Measurements from ENCODE around the gene MICALL1.

MICALL1 gene

DNA sequence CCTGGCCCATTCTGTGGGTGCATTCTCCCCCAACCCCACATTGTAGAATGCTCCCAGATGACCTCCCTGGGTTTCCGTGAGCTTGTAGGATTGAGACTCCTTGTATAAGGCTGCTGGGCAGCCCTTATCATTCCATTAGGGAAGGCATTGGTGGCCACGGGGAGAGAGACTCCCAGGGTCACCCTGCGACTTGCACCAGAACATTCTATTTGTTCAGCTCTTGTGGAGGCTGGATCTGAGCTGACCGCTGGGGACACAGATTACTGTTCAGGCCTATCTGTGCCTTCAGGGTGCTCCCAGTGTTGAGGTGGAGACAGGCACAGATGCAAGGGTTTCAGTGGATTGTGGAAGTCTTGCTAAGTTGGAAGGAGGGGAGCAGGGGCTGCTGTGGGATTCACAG is 17.8 kb downstream of the MICALL1 start:
- Histone ChIP-seq H4K8ac (ENCODE audit: low read depth, low read length) (no peak overlapping the region), H2BK15ac (replicated peaks; ENCODE audit: low read depth) (no peak overlapping the region), H3K4me1 (ENCODE audit: control insufficient read depth, low read depth, low read length) (no peaks in the 10 kb centered on the region), H3K23ac (ENCODE audit: low read length) (no peak overlapping the region), H3K79me2 (ENCODE audit: control insufficient read depth, insufficient read depth, low read length) (no peaks in the 10 kb centered on the region), H3K9ac (ENCODE audit: low read length) (no peak overlapping the region), H2AK5ac (ENCODE audit: low read length) (no peak overlapping the region), H3K18ac (ENCODE audit: low read length) (no peak overlapping the region), H3K27ac (ENCODE audit: low read depth, low read length) (no peak overlapping the region), H3K27me3 (ENCODE audit: insufficient read depth, low read length, poor library complexity) (no peaks in the 10 kb centered on the region), H3K4me3 (ENCODE audit: low read length) (no peak overlapping the region), H2BK5ac (ENCODE audit: low read length) (no peak overlapping the region), H4K5ac (ENCODE audit: low read length) (no peak overlapping the region), H3K4ac (ENCODE audit: low read depth, low read length) (no peak overlapping the region), H3K4me2 (ENCODE audit: low read length) (no peak overlapping the region), H2BK120ac (ENCODE audit: low read depth, low read length) (no peak overlapping the region), H3K36me3 (ENCODE audit: control insufficient read depth, insufficient read depth, low read length) (peaks cover 7% of the 10 kb centered on the region), H3K56ac (ENCODE audit: low read length) (no peak overlapping the region), H3K79me1 (ENCODE audit: low read length) (no peaks in the 10 kb centered on the region)
- no CpG with 5 or more reads among the region's 4 CpGs for WGBS (ENCODE audit: extremely low coverage, insufficient coverage, low lambda C conversion rate)
- DNase-seq = no peak

DNA sequence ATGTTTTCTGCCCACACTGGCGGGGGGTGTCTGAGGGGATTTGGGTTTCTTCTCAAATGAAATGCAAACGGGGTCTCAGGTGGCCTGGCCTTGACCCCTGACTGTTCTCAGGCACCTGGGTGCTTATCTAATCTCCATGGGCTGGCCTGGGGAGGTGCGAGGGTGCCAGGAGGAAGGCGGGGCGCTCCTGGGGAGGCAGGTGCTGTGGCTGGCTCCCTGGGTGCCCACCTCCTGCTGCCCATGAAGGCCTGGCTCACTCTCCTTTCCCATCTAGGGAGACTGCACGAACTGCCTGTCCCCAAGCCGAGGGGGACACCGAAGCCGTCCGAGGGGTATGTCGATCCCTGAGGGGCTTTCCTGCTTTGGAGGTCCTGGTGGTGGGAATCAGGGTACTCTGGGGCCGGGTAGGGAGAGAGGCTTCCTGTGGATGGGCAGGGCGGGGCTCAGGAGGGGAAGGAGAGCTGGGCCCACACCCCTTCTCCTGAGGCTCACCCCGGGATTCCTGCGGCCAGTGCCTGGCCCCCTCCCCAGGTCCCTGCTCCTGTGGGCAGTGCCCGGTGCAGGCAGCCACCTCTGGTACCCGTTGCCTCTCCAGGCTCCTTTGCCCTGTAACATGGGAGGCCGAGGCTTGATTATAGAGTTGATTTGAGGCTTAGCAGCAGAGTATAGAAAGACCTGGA is 18.4 kb downstream of the MICALL1 start:
- H4K8ac ChIP-seq (ENCODE audit: low read depth, low read length) = no peak overlapping the region
- H2BK5ac ChIP-seq (ENCODE audit: low read length) = no peak overlapping the region
- H3K4me3 ChIP-seq (ENCODE audit: low read length) = no peak overlapping the region
- DNase-seq = no peak
- no peak overlapping the region for H3K4ac ChIP-seq (ENCODE audit: low read depth, low read length)
- no peak overlapping the region for H2AK5ac ChIP-seq (ENCODE audit: low read length)
- no peak overlapping the region for H4K5ac ChIP-seq (ENCODE audit: low read length)
- H3K79me1 ChIP-seq (ENCODE audit: low read length) = no peaks in the 10 kb centered on the region
- H3K9ac ChIP-seq (ENCODE audit: low read length) = no peak overlapping the region
- H3K79me2 ChIP-seq (ENCODE audit: control insufficient read depth, insufficient read depth, low read length) = no peaks in the 10 kb centered on the region
- H3K4me2 ChIP-seq (ENCODE audit: low read length) = no peak overlapping the region
- H3K4me1 ChIP-seq (ENCODE audit: control insufficient read depth, low read depth, low read length) = no peaks in the 10 kb centered on the region
- no peak overlapping the region for H3K56ac ChIP-seq (ENCODE audit: low read length)
- no peak overlapping the region for H2BK120ac ChIP-seq (ENCODE audit: low read depth, low read length)
- peaks cover 7% of the 10 kb centered on the region for H3K36me3 ChIP-seq (ENCODE audit: control insufficient read depth, insufficient read depth, low read length)
- no peak overlapping the region for H3K18ac ChIP-seq (ENCODE audit: low read length)
- H3K27ac ChIP-seq (ENCODE audit: low read depth, low read length) = no peak overlapping the region
- H3K27me3 ChIP-seq (ENCODE audit: insufficient read depth, low read length, poor library complexity) = no peaks in the 10 kb centered on the region
- H3K23ac ChIP-seq (ENCODE audit: low read length) = no peak overlapping the region
- no peak overlapping the region for H2BK15ac ChIP-seq (replicated peaks; ENCODE audit: low read depth)
- no CpG with 5 or more reads among the region's 18 CpGs for WGBS (ENCODE audit: extremely low coverage, insufficient coverage, low lambda C conversion rate)

DNA sequence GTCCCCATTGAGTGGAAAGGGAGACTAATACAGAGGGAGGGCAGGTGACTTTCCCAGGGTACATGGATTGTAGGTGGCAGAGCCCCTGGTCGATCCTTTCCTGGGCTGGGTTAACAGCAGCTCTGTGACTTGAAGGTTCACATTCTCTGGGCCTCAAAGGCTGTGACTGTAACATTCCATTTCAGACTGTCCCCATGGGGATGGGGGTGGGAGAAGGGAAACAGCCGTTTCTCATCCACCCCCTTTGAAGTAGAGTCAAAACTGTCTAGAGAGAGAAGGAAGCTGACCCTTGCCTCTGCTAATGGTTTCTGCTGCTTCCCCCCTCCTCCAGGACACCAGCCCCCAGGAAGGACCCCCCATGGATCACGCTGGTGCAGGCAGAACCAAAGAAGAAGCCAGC is 19.2 kb downstream of the MICALL1 start:
- no peak overlapping the region for H3K27ac ChIP-seq (ENCODE audit: low read depth, low read length)
- H3K4me1 ChIP-seq (ENCODE audit: control insufficient read depth, low read depth, low read length) = no peaks in the 10 kb centered on the region
- no peak overlapping the region for H3K4me2 ChIP-seq (ENCODE audit: low read length)
- H3K79me2 ChIP-seq (ENCODE audit: control insufficient read depth, insufficient read depth, low read length) = no peaks in the 10 kb centered on the region
- H3K23ac ChIP-seq (ENCODE audit: low read length) = no peak overlapping the region
- WGBS (ENCODE audit: extremely low coverage, insufficient coverage, low lambda C conversion rate) = no CpG with 5 or more reads among the region's 3 CpGs
- H3K4ac ChIP-seq (ENCODE audit: low read depth, low read length) = no peak overlapping the region
- no peaks in the 10 kb centered on the region for H3K27me3 ChIP-seq (ENCODE audit: insufficient read depth, low read length, poor library complexity)
- H3K36me3 ChIP-seq (ENCODE audit: control insufficient read depth, insufficient read depth, low read length) = peaks cover 7% of the 10 kb centered on the region
- no peak overlapping the region for H3K9ac ChIP-seq (ENCODE audit: low read length)
- H2BK15ac ChIP-seq (replicated peaks; ENCODE audit: low read depth) = no peak overlapping the region
- no peak overlapping the region for H2AK5ac ChIP-seq (ENCODE audit: low read length)
- H2BK120ac ChIP-seq (ENCODE audit: low read depth, low read length) = no peak overlapping the region
- no peak overlapping the region for H2BK5ac ChIP-seq (ENCODE audit: low read length)
- no peak overlapping the region for H3K18ac ChIP-seq (ENCODE audit: low read length)
- no peak overlapping the region for H4K5ac ChIP-seq (ENCODE audit: low read length)
- no peak overlapping the region for H3K4me3 ChIP-seq (ENCODE audit: low read length)
- no peaks in the 10 kb centered on the region for H3K79me1 ChIP-seq (ENCODE audit: low read length)
- no peak for DNase-seq
- H4K8ac ChIP-seq (ENCODE audit: low read depth, low read length) = no peak overlapping the region
- H3K56ac ChIP-seq (ENCODE audit: low read length) = no peak overlapping the region

DNA sequence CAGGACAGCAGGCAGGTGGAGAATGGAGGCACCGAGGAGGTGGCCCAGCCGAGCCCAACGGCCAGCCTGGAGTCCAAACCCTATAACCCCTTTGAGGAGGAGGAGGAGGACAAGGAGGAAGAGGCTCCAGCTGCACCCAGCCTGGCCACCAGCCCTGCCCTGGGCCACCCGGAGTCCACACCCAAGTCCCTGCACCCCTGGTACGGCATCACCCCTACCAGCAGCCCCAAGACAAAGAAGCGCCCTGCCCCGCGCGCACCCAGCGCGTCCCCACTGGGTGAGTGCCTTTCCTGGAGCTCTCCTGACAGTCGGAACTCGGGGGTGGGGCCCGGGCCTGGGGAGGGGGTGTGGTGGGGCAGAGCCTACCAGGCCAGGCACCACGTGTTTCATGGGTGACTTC is 19.7 kb downstream of the MICALL1 start:
- H4K8ac ChIP-seq (ENCODE audit: low read depth, low read length) = no peak overlapping the region
- no peak overlapping the region for H2BK5ac ChIP-seq (ENCODE audit: low read length)
- no peak overlapping the region for H2BK15ac ChIP-seq (replicated peaks; ENCODE audit: low read depth)
- no CpG with 5 or more reads among the region's 15 CpGs for WGBS (ENCODE audit: extremely low coverage, insufficient coverage, low lambda C conversion rate)
- no peak overlapping the region for H3K4me3 ChIP-seq (ENCODE audit: low read length)
- no peak overlapping the region for H3K23ac ChIP-seq (ENCODE audit: low read length)
- no peak overlapping the region for H3K27ac ChIP-seq (ENCODE audit: low read depth, low read length)
- H3K4me1 ChIP-seq (ENCODE audit: control insufficient read depth, low read depth, low read length) = no peaks in the 10 kb centered on the region
- no peak overlapping the region for H2BK120ac ChIP-seq (ENCODE audit: low read depth, low read length)
- no peak overlapping the region for H2AK5ac ChIP-seq (ENCODE audit: low read length)
- DNase-seq = no peak
- H3K9ac ChIP-seq (ENCODE audit: low read length) = no peak overlapping the region
- no peaks in the 10 kb centered on the region for H3K79me1 ChIP-seq (ENCODE audit: low read length)
- no peak overlapping the region for H3K18ac ChIP-seq (ENCODE audit: low read length)
- no peak overlapping the region for H4K5ac ChIP-seq (ENCODE audit: low read length)
- H3K36me3 ChIP-seq (ENCODE audit: control insufficient read depth, insufficient read depth, low read length) = peaks cover 7% of the 10 kb centered on the region
- H3K56ac ChIP-seq (ENCODE audit: low read length) = no peak overlapping the region
- no peak overlapping the region for H3K4me2 ChIP-seq (ENCODE audit: low read length)
- H3K27me3 ChIP-seq (ENCODE audit: insufficient read depth, low read length, poor library complexity) = no peaks in the 10 kb centered on the region
- H3K4ac ChIP-seq (ENCODE audit: low read depth, low read length) = no peak overlapping the region
- H3K79me2 ChIP-seq (ENCODE audit: control insufficient read depth, insufficient read depth, low read length) = no peaks in the 10 kb centered on the region

DNA sequence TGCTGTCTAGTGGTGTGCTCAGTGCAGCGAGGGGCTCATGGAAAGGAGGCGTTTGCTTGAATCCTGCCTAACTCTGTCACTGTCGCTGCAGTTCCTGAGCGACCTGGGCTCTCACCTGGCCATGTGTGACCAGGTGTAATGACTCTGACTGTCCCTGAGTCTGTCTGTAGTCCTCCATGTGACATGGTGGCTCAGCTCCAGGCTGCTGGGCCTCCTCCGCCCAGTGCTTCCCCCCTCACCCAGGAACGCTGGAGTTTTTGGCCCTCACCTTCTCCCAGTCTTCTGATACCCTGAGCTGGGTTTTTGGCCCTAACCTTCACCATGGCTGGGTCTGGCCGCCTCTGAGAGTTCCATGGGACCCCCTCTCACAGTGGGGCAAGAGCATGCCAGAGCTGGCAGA is 20.3 kb downstream of the MICALL1 start:
- Histone ChIP-seq H4K8ac (ENCODE audit: low read depth, low read length) (no peak overlapping the region), H2BK15ac (replicated peaks; ENCODE audit: low read depth) (no peak overlapping the region), H3K36me3 (ENCODE audit: control insufficient read depth, insufficient read depth, low read length) (peaks cover 7% of the 10 kb centered on the region), H4K5ac (ENCODE audit: low read length) (no peak overlapping the region), H2BK120ac (ENCODE audit: low read depth, low read length) (no peak overlapping the region), H3K4me1 (ENCODE audit: control insufficient read depth, low read depth, low read length) (no peaks in the 10 kb centered on the region), H3K27ac (ENCODE audit: low read depth, low read length) (no peak overlapping the region), H3K4me3 (ENCODE audit: low read length) (no peak overlapping the region), H3K4ac (ENCODE audit: low read depth, low read length) (no peak overlapping the region), H3K4me2 (ENCODE audit: low read length) (no peak overlapping the region), H3K79me1 (ENCODE audit: low read length) (no peaks in the 10 kb centered on the region), H3K18ac (ENCODE audit: low read length) (no peak overlapping the region), H3K9ac (ENCODE audit: low read length) (no peak overlapping the region), H2AK5ac (ENCODE audit: low read length) (no peak overlapping the region), H3K79me2 (ENCODE audit: control insufficient read depth, insufficient read depth, low read length) (no peaks in the 10 kb centered on the region), H3K56ac (ENCODE audit: low read length) (no peak overlapping the region), H3K23ac (ENCODE audit: low read length) (no peak overlapping the region), H3K27me3 (ENCODE audit: insufficient read depth, low read length, poor library complexity) (no peaks in the 10 kb centered on the region), H2BK5ac (ENCODE audit: low read length) (no peak overlapping the region)
- no CpG with 5 or more reads among the region's 7 CpGs for WGBS (ENCODE audit: extremely low coverage, insufficient coverage, low lambda C conversion rate)
- no peak for DNase-seq

All from mesendoderm (in vitro differentiated cells).